GM12892 (cell line): ENCODE data around the gene LRRTM2. TPM values are rescaled to one million over a fixed set of nuclear protein-coding genes. Genes with fewer than 3 reads are reported as not detected.
A peak's percentile ranks its signal among the peaks of the same experiment; 100 is the strongest.
"Not testable (repeated sequence)": the region's sequence is repeated elsewhere in the genome, so short reads cannot be mapped to it uniquely, and the experiment has no call there.

ENCODE experiments used
- DNase-seq: peaks from one replicate; pipeline ENCODE4 v3.0.0; 2011; ENCODE audit not compliant: insufficient read length
- FAIRE-seq: peaks from 2 replicates; lab custom pipeline; 2011; peaks lifted over from hg19 to GRCh38; lab: Jason Lieb, UNC
- POLR2A ChIP-seq: IDR thresholded peaks from 2 replicates; pipeline ENCODE4 v1.6.1; 2011; ENCODE audit warnings: low read depth, low read length, control low read depth
- POLR2AphosphoS5 ChIP-seq: IDR thresholded peaks from 2 replicates; pipeline ENCODE4 v1.6.1; 2011; ENCODE audit warnings: low read depth, low read length, control low read depth
- TAF1 ChIP-seq: IDR thresholded peaks from 2 replicates; pipeline ENCODE4 v1.6.1; 2011; ENCODE audit warnings: low read depth, mild to moderate bottlenecking, control low read depth, low read length, borderline replicate concordance
- polyA plus RNA-seq: library from polyadenylated mRNA; unstranded; fragments of >200 nt; gene quantifications from one replicate; pipeline ENCODE4 v1.2.1, GENCODE V29; 2012; ENCODE audit warnings: missing spikeins, inconsistent platforms; ENCODE audit not compliant: missing spikeins

LRRTM2 gene, protein sequence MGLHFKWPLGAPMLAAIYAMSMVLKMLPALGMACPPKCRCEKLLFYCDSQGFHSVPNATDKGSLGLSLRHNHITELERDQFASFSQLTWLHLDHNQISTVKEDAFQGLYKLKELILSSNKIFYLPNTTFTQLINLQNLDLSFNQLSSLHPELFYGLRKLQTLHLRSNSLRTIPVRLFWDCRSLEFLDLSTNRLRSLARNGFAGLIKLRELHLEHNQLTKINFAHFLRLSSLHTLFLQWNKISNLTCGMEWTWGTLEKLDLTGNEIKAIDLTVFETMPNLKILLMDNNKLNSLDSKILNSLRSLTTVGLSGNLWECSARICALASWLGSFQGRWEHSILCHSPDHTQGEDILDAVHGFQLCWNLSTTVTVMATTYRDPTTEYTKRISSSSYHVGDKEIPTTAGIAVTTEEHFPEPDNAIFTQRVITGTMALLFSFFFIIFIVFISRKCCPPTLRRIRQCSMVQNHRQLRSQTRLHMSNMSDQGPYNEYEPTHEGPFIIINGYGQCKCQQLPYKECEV
- polyA plus RNA-seq: 0.28 TPM

GRCh38 chr5:138874771-138875551 is at the start of gene LRRTM2:
Gene LRRTM2 (minus strand): TSS chr5:138875335. CDS start chr5:138874911, 424 bp downstream.
- FAIRE-seq (no peak), DNase-seq (no peak)
- no peak for TF ChIP-seq POLR2A
- TF ChIP-seq POLR2AphosphoS5: no peak
- no peak for TF ChIP-seq TAF1

DNA sequence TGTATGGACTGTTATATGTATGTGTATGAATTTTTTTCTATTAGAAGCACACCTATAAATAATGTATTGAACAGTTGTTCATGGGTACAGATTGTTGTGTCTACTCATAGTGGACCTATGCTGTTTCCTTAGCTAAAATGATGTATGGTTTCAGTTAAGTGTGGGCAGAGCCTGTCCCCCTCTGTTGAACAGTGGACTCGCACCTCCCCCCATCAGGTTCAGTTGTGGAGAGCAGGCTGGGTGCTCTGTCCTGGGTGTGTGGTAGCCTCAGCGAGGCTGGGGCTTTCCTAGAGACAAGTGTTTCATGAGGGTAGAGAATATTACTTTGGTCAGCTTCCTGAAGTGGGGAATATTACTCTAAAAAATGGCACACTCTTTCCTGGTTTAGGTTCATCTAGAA is 47.4 kb upstream of the LRRTM2 start:
- FAIRE-seq (no peak), DNase-seq (no peak)
- TF ChIP-seq TAF1: no peak
- no peak for TF ChIP-seq POLR2AphosphoS5
- TF ChIP-seq POLR2A: no peak

- FAIRE-seq, DNase-seq: not testable (repeated sequence)
These were observed 46.2 kb upstream of the LRRTM2 start for GRCh38 chr5:138921362-138921761.

GRCh38 chr5:138920181-138920580 is 45.0 kb upstream of the LRRTM2 start:
- FAIRE-seq (no peak), DNase-seq (no peak)
- TF ChIP-seq TAF1 (no peak), POLR2AphosphoS5 (no peak), POLR2A (no peak)

GRCh38 chr5:138918686-138919085 is 43.6 kb upstream of the LRRTM2 start:
- no peak for FAIRE-seq
- TF ChIP-seq POLR2A: no peak
- no peak for TF ChIP-seq TAF1
- no peak for TF ChIP-seq POLR2AphosphoS5

DNA sequence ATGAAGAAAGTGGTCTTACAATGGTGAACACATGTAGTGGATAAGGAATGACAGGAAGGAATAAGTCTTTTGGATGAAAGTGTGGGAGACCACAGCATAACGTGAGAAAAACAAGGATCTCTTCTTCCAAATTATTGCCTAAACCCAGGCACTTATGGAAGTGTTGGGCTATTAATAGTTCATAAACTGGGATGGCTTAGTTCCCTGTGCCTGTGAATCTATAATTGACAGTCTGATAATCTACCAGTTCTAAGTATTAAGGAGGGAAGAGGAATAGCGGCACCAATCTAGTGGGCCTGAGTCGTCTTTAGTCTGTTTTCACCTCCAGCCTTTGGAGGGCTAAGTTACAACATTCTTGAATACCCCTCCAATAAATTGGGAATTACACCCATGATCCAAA is 39.2 kb upstream of the LRRTM2 start:
- DNase-seq (no peak), FAIRE-seq (no peak)
- TF ChIP-seq TAF1 (no peak), POLR2A (no peak), POLR2AphosphoS5 (no peak)

More at GRCh38 chr5:138918686-138919085, 43.6 kb upstream of the LRRTM2 start:
- no peak for DNase-seq

- DNase-seq (no peak), FAIRE-seq (no peak)
- TF ChIP-seq TAF1 (no peak), POLR2A (no peak), POLR2AphosphoS5 (no peak)
These were observed 38.6 kb upstream of the LRRTM2 start for GRCh38 chr5:138913773-138914172.

DNA sequence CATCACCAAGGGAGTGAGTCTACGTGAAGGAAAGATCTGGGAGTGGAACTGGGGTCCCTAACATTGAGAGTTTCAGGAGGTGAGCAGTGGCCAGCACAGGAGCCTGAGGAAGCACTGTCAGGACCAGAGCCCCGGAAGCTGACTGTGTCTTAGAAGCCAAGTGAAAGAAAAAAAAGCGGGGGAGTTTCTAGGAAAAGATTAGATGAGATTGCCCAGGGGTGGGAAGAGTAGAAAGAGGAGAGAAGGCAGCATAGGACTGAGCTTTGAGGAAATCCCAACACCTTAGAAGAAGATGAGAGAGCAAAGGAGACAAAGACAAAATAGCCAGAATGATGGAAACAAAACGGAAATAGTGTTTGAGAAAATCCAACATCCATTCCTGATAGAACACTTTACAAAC is 37.0 kb upstream of the LRRTM2 start:
- TF ChIP-seq TAF1 (no peak), POLR2AphosphoS5 (no peak), POLR2A (no peak)
- DNase-seq: no peak
- no peak for FAIRE-seq

- DNase-seq (no peak), FAIRE-seq (no peak)
- TF ChIP-seq POLR2A: no peak
- TF ChIP-seq POLR2AphosphoS5: no peak
- TF ChIP-seq TAF1: no peak
These were observed 36.3 kb upstream of the LRRTM2 start for GRCh38 chr5:138911441-138911840.

DNA sequence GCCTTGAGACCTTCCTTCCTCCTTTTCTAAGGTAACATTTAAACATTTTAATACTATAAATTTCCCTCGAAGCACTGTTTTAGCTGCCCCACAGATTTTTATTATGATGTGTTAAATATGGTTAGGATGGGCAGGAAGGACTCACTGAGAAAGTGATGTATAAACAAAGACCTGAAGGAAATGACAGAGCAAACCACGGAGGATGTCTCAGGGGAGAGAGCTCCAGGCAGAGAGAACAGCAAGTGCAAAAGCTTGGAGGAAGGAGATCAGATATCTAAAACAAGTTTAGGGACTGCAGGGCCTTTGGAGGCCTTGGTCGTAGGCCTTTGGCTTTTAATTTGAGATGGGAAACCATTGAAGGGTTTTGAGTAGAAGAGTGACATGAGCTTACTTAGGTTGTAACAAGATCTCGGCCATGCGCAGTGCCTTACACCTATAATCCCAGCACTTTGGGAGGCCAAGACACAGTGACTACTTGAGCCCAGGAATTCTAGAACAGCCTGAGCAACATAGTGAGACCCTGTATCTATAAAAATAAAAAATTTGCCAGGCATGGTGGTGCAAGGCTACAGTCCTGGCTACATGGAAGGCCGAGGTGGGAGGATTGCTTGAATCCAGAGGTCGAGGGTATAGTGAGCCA is 35.5 kb upstream of the LRRTM2 start:
- DNase-seq (no peak), FAIRE-seq (no peak)
- TF ChIP-seq POLR2AphosphoS5: no peak
- TF ChIP-seq TAF1: no peak
- no peak for TF ChIP-seq POLR2A

DNA sequence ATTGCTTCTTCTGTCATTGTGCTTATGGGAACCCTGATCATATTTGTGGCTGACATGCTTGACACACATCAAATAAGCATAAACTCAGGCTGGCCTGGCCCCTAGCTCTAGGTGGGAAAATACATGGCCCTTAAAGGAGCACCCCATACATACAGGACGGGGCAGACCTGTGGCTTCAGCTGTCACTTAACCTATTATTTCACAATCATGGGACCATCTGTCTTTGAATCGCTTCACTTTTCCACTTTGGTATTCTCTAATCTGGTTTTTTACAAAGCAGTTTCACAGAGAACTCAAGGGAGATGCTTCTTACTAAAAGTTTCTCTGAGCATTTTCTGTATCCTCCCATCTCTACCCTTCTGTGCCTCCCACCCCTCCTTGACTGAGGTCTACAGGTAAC is 34.6 kb upstream of the LRRTM2 start:
- TF ChIP-seq POLR2AphosphoS5: no peak
- TF ChIP-seq POLR2A: no peak
- no peak for TF ChIP-seq TAF1
- no peak for DNase-seq
- FAIRE-seq: peak; percentile 38
